Cardiac fibroblast (primary cell): ENCODE results near the gene NOG.

Experiments used
- DNase-seq, 2 donors: peaks; one replicate each; pipeline versions ENCODE4 v3.0.0 to v3.0.0-alpha.2; 2010; ENCODE audit warnings: low read depth in 2 of 2
- H3K4me3 ChIP-seq, 2 donors: replicated peaks in 1 of 2; 1 replicate in 1 of 2; 2 replicates in 1 of 2; pipeline ENCODE4 v1.5.1; 2011; ENCODE audit warnings: low read depth in 2 of 2, low read length in 2 of 2, mild to moderate bottlenecking in 2 of 2, moderate library complexity in 1 of 2
- CTCF ChIP-seq: IDR thresholded peaks from one replicate; pipeline ENCODE4 v1.5.1; 2011; ENCODE audit warnings: low read depth, mild to moderate bottlenecking, low read length, inconsistent platforms

Gene NOG

GRCh38 chr17:56601591-56601990, 8.1 kb downstream of the NOG start:
- DNase-seq: no peak
- no peak overlapping the region for H3K4me3 ChIP-seq
- no peak for TF ChIP-seq CTCF

GRCh38 chr17:56602292-56603130, 9.0 kb downstream of the NOG start:
- no peak overlapping the region for H3K4me3 ChIP-seq
- DNase-seq: no peak
- TF ChIP-seq CTCF: no peak

GRCh38 chr17:56603486-56604238, 10.2 kb downstream of the NOG start:
- TF ChIP-seq CTCF: no peak
- H3K4me3 ChIP-seq: no peak overlapping the region
- no peak for DNase-seq

- DNase-seq: no peak
- TF ChIP-seq CTCF: no peak
These were observed 11.3 kb downstream of the NOG start for GRCh38 chr17:56604691-56605290.

GRCh38 chr17:56608944-56609343, 15.4 kb downstream of the NOG start:
- no peak overlapping the region for H3K4me3 ChIP-seq
- DNase-seq: no peak
- TF ChIP-seq CTCF: no peak

More at GRCh38 chr17:56604691-56605290, 11.3 kb downstream of the NOG start:
- H3K4me3 ChIP-seq: no peak overlapping the region

- TF ChIP-seq CTCF: no peak
- H3K4me3 ChIP-seq: no peak overlapping the region
These were observed 16.8 kb downstream of the NOG start for GRCh38 chr17:56610321-56610720.

More at GRCh38 chr17:56610321-56610720, 16.8 kb downstream of the NOG start:
- no peak for DNase-seq
